HuH-7 (cell line): ENCODE measurements around the gene NUCB1.
A peak's percentile ranks its signal among the peaks of the same experiment; 100 is the strongest.

Experiments used
- DNase-seq: peaks from one replicate; pipeline ENCODE4 v3.0.0; 2011; ENCODE audit warnings: low spot score

NUCB1 gene

DNA sequence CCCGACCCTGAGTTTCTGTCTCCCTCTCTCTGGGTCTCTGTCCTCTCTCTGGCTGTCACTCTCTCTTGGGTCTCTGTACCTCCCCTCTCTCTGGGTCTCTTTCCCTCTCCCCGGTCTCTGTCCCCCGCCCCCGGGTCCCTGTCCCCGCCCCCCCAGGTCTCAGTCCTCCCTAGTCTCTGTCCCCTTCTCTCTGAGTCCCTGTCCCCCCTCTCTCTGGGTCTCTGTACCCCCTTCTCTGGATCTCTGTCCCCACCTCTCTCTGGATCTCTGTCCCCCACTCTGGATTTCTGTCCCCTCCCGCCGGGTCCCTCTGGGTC, 62.7 kb downstream of the NUCB1 start:
- DNase-seq, result no peak

DNA sequence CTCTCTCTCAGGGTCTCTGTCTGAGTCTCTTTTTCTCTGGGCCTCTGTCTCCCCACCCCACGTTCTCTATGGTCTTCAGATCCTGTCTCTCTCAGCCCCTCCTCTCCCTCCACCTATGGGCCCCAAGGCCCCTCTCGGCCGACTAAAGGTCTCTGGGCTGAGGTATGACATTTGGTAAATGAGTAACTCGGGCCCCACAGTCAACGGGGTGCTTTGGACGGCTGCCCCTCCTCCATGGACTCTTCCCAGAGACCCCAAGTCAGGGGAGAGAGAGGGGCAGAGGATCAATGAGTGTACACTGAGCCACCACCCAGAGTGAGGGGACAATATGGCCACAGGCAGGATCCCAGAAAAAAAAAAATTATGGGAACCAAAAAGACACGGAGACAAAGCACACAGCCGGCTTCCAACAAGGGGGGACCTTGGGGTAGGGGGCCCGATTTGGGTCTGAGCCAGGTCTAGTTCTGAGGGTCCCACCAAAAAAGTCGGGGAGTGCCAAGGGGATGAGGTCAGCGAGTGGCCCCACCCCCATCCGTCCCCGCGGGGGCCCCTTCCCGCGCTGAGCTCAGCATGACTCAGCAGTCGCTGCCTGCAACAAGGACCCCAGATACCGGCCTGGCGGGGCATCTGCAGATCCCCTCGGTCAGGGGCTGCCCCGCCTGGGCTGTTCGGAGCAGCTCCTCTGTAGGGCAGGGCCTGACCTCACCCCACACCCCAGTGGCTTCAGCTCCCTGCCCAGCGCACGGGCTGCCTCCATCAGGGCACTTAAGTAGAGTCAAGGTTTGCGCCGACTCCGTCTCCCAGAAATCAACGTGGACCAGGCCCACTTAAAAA, 63.5 kb downstream of the NUCB1 start:
- peak; percentile 87 for DNase-seq

DNA sequence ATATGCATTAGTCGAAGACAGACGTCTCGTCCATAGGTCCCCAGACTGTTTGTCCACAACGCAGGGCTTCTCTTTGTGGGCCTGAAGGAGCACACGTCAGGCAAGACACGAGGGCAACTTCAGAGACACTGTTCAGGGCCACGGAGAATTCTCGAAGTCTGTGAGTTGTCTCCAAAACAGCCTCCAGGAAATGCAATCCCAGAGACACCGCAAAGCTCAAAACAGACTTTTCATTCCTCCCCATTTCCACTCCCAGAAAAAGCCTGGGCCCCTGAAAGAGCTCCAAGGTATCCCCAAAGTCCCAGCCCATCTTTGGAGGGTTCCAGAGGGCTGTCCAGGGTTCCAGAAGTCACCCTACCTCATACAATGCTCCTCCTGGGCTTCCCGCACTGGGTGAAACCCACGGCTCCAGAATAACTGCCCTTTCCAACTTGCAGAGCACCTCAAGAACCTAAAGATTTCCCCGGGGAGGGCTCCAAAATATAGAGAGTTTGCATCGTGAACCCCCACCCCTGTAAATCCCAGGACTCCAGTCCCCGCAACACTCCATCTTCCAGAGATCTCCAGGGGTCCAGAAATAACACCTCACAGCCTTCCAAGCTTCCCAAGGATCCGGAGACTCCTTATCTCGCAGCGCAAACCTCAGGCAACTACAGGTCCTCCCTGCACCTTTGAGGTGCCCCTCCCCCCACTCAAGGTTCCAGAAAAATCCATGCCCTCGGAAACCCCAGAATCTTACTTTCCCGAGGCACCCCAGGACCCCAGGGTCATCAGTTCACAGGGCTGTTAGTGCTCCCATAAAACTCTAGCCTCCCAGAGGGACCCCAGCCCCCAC, 64.3 kb downstream of the NUCB1 start:
- peak; percentile 59 for DNase-seq

DNA sequence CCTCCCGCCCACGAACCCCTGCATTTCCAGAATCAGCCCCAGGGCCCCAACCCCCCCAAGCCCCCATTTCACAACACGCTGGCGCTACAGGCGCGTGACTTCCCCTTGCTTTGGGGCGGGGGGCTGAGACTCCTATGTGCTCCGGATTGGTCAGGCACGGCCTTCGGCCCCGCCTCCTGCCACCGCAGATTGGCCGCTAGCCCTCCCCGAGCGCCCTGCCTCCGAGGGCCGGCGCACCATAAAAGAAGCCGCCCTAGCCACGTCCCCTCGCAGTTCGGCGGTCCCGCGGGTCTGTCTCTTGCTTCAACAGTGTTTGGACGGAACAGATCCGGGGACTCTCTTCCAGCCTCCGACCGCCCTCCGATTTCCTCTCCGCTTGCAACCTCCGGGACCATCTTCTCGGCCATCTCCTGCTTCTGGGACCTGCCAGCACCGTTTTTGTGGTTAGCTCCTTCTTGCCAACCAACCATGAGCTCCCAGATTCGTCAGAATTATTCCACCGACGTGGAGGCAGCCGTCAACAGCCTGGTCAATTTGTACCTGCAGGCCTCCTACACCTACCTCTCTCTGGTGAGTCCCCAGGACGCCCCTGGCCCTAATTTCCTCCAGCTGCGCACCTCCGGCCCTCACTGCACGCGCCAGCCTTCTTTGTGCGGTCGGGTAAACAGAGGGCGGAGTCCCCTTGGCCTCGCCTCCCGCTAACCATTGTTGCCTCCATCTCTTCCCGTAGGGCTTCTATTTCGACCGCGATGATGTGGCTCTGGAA, 65.1 kb downstream of the NUCB1 start, which contains the start of gene FTL:
TSS of gene FTL (plus strand) at position 270 of the 766 bp plus-strand sequence. CDS start at position 469, 199 bp downstream.
- peak; percentile 94 for DNase-seq

- no peak for DNase-seq
These were observed 65.9 kb downstream of the NUCB1 start for GRCh38 chr19:48965806-48966540.

DNA sequence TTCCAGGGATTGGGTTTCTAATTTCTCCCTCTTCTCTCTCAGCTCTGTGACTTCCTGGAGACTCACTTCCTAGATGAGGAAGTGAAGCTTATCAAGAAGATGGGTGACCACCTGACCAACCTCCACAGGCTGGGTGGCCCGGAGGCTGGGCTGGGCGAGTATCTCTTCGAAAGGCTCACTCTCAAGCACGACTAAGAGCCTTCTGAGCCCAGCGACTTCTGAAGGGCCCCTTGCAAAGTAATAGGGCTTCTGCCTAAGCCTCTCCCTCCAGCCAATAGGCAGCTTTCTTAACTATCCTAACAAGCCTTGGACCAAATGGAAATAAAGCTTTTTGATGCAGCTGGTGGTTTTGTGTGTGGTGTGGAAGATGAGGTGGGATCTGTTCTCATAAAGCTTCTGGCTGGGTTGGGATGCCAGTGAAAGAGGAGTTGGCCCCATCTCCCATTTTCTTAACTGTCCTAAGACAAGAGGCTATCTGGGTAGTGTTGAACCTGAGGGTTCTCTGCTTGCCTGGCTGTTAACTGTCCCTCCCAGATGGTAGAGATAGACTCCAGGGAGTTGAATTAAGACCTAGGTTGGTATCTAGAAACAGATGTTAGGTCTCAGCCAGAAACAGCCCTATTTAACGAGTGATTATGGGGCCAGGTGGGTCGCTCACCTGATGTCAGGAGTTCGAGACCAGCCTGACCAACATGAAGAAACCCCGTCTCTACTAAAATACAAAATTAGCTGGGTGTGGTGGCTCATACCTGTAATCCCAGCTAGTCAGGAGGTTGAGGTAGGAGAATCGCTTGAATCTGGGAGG, 66.6 kb downstream of the NUCB1 start:
- no peak for DNase-seq

- DNase-seq, result no peak
These were observed 67.5 kb downstream of the NUCB1 start for GRCh38 chr19:48967346-48968178.

- no peak for DNase-seq
These were observed 68.1 kb downstream of the NUCB1 start for GRCh38 chr19:48968179-48968661.

- DNase-seq, result no peak
These were observed 68.7 kb downstream of the NUCB1 start for GRCh38 chr19:48968813-48969218.

GRCh38 chr19:48969276-48970138, 69.4 kb downstream of the NUCB1 start:
- no peak for DNase-seq

GRCh38 chr19:48970139-48970766, 70.1 kb downstream of the NUCB1 start:
- no peak for DNase-seq

- DNase-seq, result peak; percentile 83
These were observed 70.8 kb downstream of the NUCB1 start for GRCh38 chr19:48970923-48971395.
